ENCODE results near the gene SLC13A4. TPM values are rescaled to one million over a fixed set of nuclear protein-coding genes. Genes with fewer than 3 reads are reported as not detected.

Gene SLC13A4
- total and polyA plus RNA-seq, 2 donors (not counting 3 experiments of a cell fraction or from before 2014, with no cell fraction given), result not detected

GRCh38 chr7:135743907-135744731, 16.1 kb upstream of the SLC13A4 start:
- H4K20me1 ChIP-seq (replicated peaks; ENCODE audit: control insufficient read depth, extremely low read depth, insufficient read depth, low read length), result no peaks in the 10 kb centered on the region
- no peaks in the 10 kb centered on the region for H3K9me1 ChIP-seq (replicated peaks; ENCODE audit: control insufficient read depth, extremely low read depth, insufficient read depth, low read length)
- H3K36me3 ChIP-seq (ENCODE audit: control insufficient read depth in 2 of 2, extremely low read depth in 1 of 2, insufficient read depth in 2 of 2, low read length in 2 of 2), result no peaks in the 10 kb centered on the region
- dilution Hi-C loops (cut with MboI; ENCODE audit: extremely low pct_ligation_motif_present, low sequenced_read_pairs) (no loop called here), intact Hi-C loops (cut with micrococcal nuclease) (no loop called here)
- CTCF ChIA-PET, result interaction anchor here (1.2 to 4.8 kb wide), 4 partner anchors 9 to 31 kb away, joined by 3 to 14 read pairs (median 6); no protein-coding TSS in a partner anchor
- H3K79me2 ChIP-seq (ENCODE audit: control insufficient read depth, insufficient read depth, low read length), result no peaks in the 10 kb centered on the region
- H3K4me3 ChIP-seq (replicated peaks in 1 of 3; ENCODE audit: insufficient read depth in 1 of 3, low read depth in 1 of 3, low read length in 3 of 3), result no peak overlapping the region
- no peak overlapping the region for H3K9ac ChIP-seq (replicated peaks; ENCODE audit: extremely low read depth, insufficient read depth, low read length)
- POLR2A ChIA-PET, result no interaction called here
- no peak for DNase-seq (ENCODE audit: low read depth, low spot score)
- no peaks in the 10 kb centered on the region for H3K9me3 ChIP-seq (replicated peaks; ENCODE audit: control insufficient read depth, insufficient read depth, low read length)
- peaks cover 11% of the 10 kb centered on the region for H3K4me1 ChIP-seq (ENCODE audit: control insufficient read depth, extremely low read depth, insufficient read depth, low read length)
- H3K4me2 ChIP-seq (ENCODE audit: insufficient read depth, low read length), result no peak overlapping the region
- TF ChIP-seq POLR2AphosphoS5 (IDR thresholded peaks at IDR 0.05; ENCODE audit: insufficient read depth, low read depth, low read length) (no peak), FOS (IDR thresholded peaks at IDR 0.05; ENCODE audit: borderline replicate concordance, insufficient read depth, low read length) (no peak), CTCF (IDR thresholded peaks at IDR 0.05; ENCODE audit: extremely low read depth in 1 of 2, insufficient read depth in 1 of 2, low read depth in 1 of 2, low read length in 2 of 2) (no peak), MAX (IDR thresholded peaks at IDR 0.05; ENCODE audit: insufficient read depth, insufficient read length) (no peak), EZH2 (IDR thresholded peaks at IDR 0.05; ENCODE audit: borderline replicate concordance, low read depth, low read length, severe bottlenecking) (no peak), MYC (IDR thresholded peaks at IDR 0.05; ENCODE audit: low read depth, low read length) (no peak), JUN (IDR thresholded peaks at IDR 0.05; ENCODE audit: borderline replicate concordance, insufficient read depth, insufficient read length, low read depth) (no peak), GATA2 (IDR thresholded peaks at IDR 0.05; ENCODE audit: insufficient read depth, insufficient read length, low read depth, low read length) (no peak), POLR2A (IDR thresholded peaks at IDR 0.05; ENCODE audit: low read depth, low read length) (no peak)
- H2AFZ ChIP-seq (ENCODE audit: low read depth, low read length), result peak overlapping the region; percentile 80
- H3K27me3 ChIP-seq (ENCODE audit: control insufficient read depth in 2 of 2, insufficient read depth in 2 of 2, low read length in 2 of 2), result no peaks in the 10 kb centered on the region
- no TSS peak for BruUV-seq (replicated peaks)
- FAIRE-seq, result no peak
- no peak overlapping the region for H3K27ac ChIP-seq (ENCODE audit: insufficient read depth, low read depth, low read length)
